ENCODE results near the gene ATAD3A.

Gene ATAD3A

GRCh38 chr1:1511533-1512285 is at the start of gene ATAD3A (continued):
- TF ChIP-seq ZNF529 (tag by site-specific recombination; IDR thresholded peaks at IDR 0.05; ENCODE audit: insufficient replicate concordance) (no peak), WT1 (tag by site-specific recombination; IDR thresholded peaks at IDR 0.05) (peak; percentile 56), EGR2 (tag by site-specific recombination; IDR thresholded peaks at IDR 0.05; ENCODE audit: low read depth) (peak; percentile 88), ZNF473 (tag by site-specific recombination; IDR thresholded peaks at IDR 0.05) (no peak), ZNF785 (tag by site-specific recombination; IDR thresholded peaks at IDR 0.05) (no peak), IKZF3 (tag by site-specific recombination; IDR thresholded peaks at IDR 0.05) (peak; percentile 98), SP2 (tag by site-specific recombination; IDR thresholded peaks at IDR 0.05) (peak; percentile 90), ZNF157 (tag by site-specific recombination; IDR thresholded peaks at IDR 0.05) (no peak), KLF9 (tag by site-specific recombination; IDR thresholded peaks at IDR 0.05; ENCODE audit: low read depth) (peak; percentile 85), ZNF521 (tag by site-specific recombination; IDR thresholded peaks at IDR 0.05) (no peak), ZNF24 (tag by site-specific recombination; IDR thresholded peaks at IDR 0.05) (peak; percentile 85), ZFP37 (tag by site-specific recombination; IDR thresholded peaks at IDR 0.05) (peak; percentile 98), GLIS2 (tag by site-specific recombination; IDR thresholded peaks at IDR 0.05) (peak; percentile 66), KLF16 (tag by site-specific recombination; IDR thresholded peaks at IDR 0.05) (peak; percentile 94; the same call in 1 of the 2 replicates), MYNN (tag by site-specific recombination; IDR thresholded peaks at IDR 0.05; ENCODE audit: borderline replicate concordance) (peak; percentile 81; the same call in 1 of the 2 replicates), KLF7 (tag by site-specific recombination; IDR thresholded peaks at IDR 0.05; ENCODE audit: borderline replicate concordance) (peak; percentile 88), ZNF394 (tag by site-specific recombination; IDR thresholded peaks at IDR 0.05; ENCODE audit: borderline replicate concordance) (peak; percentile 89; the same call in 1 of the 2 replicates), ZNF830 (tag by site-specific recombination; IDR thresholded peaks at IDR 0.05; ENCODE audit: low read depth) (no peak), ZNF48 (tag by site-specific recombination; IDR thresholded peaks at IDR 0.05) (no peak), ZNF423 (tag by site-specific recombination; IDR thresholded peaks at IDR 0.05) (peak; percentile 92), ZNF660 (tag by site-specific recombination; IDR thresholded peaks at IDR 0.05) (peak; percentile 83), REPIN1 (tag by site-specific recombination; IDR thresholded peaks at IDR 0.05; ENCODE audit: low read depth) (no peak), ZNF555 (tag by site-specific recombination; conservative IDR thresholded peaks at IDR 0.05) (no peak), ZNF560 (tag by site-specific recombination; IDR thresholded peaks at IDR 0.05; ENCODE audit: borderline replicate concordance) (no peak)
- TF ChIP-seq, protein P1, sequence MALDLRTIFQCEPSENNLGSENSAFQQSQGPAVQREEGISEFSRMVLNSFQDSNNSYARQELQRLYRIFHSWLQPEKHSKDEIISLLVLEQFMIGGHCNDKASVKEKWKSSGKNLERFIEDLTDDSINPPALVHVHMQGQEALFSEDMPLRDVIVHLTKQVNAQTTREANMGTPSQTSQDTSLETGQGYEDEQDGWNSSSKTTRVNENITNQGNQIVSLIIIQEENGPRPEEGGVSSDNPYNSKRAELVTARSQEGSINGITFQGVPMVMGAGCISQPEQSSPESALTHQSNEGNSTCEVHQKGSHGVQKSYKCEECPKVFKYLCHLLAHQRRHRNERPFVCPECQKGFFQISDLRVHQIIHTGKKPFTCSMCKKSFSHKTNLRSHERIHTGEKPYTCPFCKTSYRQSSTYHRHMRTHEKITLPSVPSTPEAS (tag by site-specific recombination; IDR thresholded peaks at IDR 0.05) = 0 out of 2 replicates have a peak, but pooled peaks have one; percentile 34
- TF ChIP-seq, protein P2, sequence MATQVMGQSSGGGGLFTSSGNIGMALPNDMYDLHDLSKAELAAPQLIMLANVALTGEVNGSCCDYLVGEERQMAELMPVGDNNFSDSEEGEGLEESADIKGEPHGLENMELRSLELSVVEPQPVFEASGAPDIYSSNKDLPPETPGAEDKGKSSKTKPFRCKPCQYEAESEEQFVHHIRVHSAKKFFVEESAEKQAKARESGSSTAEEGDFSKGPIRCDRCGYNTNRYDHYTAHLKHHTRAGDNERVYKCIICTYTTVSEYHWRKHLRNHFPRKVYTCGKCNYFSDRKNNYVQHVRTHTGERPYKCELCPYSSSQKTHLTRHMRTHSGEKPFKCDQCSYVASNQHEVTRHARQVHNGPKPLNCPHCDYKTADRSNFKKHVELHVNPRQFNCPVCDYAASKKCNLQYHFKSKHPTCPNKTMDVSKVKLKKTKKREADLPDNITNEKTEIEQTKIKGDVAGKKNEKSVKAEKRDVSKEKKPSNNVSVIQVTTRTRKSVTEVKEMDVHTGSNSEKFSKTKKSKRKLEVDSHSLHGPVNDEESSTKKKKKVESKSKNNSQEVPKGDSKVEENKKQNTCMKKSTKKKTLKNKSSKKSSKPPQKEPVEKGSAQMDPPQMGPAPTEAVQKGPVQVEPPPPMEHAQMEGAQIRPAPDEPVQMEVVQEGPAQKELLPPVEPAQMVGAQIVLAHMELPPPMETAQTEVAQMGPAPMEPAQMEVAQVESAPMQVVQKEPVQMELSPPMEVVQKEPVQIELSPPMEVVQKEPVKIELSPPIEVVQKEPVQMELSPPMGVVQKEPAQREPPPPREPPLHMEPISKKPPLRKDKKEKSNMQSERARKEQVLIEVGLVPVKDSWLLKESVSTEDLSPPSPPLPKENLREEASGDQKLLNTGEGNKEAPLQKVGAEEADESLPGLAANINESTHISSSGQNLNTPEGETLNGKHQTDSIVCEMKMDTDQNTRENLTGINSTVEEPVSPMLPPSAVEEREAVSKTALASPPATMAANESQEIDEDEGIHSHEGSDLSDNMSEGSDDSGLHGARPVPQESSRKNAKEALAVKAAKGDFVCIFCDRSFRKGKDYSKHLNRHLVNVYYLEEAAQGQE (tag by site-specific recombination; IDR thresholded peaks at IDR 0.05) = no peak; the same call in 1 of the 2 replicates
- TF ChIP-seq, protein P3, sequence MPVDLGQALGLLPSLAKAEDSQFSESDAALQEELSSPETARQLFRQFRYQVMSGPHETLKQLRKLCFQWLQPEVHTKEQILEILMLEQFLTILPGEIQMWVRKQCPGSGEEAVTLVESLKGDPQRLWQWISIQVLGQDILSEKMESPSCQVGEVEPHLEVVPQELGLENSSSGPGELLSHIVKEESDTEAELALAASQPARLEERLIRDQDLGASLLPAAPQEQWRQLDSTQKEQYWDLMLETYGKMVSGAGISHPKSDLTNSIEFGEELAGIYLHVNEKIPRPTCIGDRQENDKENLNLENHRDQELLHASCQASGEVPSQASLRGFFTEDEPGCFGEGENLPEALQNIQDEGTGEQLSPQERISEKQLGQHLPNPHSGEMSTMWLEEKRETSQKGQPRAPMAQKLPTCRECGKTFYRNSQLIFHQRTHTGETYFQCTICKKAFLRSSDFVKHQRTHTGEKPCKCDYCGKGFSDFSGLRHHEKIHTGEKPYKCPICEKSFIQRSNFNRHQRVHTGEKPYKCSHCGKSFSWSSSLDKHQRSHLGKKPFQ (tag by site-specific recombination; IDR thresholded peaks at IDR 0.05) = no peak; the same call in 1 of the 2 replicates
- TF ChIP-seq, protein P4, sequence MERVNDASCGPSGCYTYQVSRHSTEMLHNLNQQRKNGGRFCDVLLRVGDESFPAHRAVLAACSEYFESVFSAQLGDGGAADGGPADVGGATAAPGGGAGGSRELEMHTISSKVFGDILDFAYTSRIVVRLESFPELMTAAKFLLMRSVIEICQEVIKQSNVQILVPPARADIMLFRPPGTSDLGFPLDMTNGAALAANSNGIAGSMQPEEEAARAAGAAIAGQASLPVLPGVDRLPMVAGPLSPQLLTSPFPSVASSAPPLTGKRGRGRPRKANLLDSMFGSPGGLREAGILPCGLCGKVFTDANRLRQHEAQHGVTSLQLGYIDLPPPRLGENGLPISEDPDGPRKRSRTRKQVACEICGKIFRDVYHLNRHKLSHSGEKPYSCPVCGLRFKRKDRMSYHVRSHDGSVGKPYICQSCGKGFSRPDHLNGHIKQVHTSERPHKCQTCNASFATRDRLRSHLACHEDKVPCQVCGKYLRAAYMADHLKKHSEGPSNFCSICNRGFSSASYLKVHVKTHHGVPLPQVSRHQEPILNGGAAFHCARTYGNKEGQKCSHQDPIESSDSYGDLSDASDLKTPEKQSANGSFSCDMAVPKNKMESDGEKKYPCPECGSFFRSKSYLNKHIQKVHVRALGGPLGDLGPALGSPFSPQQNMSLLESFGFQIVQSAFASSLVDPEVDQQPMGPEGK (tag by site-specific recombination; IDR thresholded peaks at IDR 0.05) = peak; percentile 82
- TF ChIP-seq, protein P5, sequence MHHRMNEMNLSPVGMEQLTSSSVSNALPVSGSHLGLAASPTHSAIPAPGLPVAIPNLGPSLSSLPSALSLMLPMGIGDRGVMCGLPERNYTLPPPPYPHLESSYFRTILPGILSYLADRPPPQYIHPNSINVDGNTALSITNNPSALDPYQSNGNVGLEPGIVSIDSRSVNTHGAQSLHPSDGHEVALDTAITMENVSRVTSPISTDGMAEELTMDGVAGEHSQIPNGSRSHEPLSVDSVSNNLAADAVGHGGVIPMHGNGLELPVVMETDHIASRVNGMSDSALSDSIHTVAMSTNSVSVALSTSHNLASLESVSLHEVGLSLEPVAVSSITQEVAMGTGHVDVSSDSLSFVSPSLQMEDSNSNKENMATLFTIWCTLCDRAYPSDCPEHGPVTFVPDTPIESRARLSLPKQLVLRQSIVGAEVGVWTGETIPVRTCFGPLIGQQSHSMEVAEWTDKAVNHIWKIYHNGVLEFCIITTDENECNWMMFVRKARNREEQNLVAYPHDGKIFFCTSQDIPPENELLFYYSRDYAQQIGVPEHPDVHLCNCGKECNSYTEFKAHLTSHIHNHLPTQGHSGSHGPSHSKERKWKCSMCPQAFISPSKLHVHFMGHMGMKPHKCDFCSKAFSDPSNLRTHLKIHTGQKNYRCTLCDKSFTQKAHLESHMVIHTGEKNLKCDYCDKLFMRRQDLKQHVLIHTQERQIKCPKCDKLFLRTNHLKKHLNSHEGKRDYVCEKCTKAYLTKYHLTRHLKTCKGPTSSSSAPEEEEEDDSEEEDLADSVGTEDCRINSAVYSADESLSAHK (tag by site-specific recombination; IDR thresholded peaks at IDR 0.05) = peak; percentile 93
